Frontal cortex (tissue), 4 donors: ENCODE data around the gene TRIM47. TPM values are rescaled to one million over a fixed set of nuclear protein-coding genes. Genes with fewer than 3 reads are reported as not detected.
A peak's percentile ranks its signal among the peaks of the same experiment; 100 is the strongest.

Experiments
- DNase-seq, 2 donors: peaks; one replicate each; pipeline ENCODE4 v3.0.0; 2012; ENCODE audit warnings: low spot score in 2 of 2
- FAIRE-seq: peaks from 2 replicates; lab custom pipeline; 2012; peaks lifted over from hg19 to GRCh38; lab: Jason Lieb, UNC
- total RNA-seq: library from RNA; depleted of rRNA; stranded (reverse); fragments of >200 nt; gene quantifications from one replicate; pipeline ENCODE4 v1.2.3, GENCODE V29; 2014
- donor health status: control.
- donor health status: control.
- donor health status: control.

TRIM47 gene
- total RNA-seq, 1 donor from 2014 or later: 13.9 TPM

GRCh38 chr17:75850928-75851692 lies 27.3 kb downstream of the TRIM47 start:
- FAIRE-seq (no peak), DNase-seq (no peak)

GRCh38 chr17:75849724-75850123 lies 28.7 kb downstream of the TRIM47 start:
- DNase-seq: no peak
- FAIRE-seq: no peak

- DNase-seq (no peak), FAIRE-seq (no peak)
These were observed 29.1 kb downstream of the TRIM47 start for GRCh38 chr17:75849279-75849646.

DNA sequence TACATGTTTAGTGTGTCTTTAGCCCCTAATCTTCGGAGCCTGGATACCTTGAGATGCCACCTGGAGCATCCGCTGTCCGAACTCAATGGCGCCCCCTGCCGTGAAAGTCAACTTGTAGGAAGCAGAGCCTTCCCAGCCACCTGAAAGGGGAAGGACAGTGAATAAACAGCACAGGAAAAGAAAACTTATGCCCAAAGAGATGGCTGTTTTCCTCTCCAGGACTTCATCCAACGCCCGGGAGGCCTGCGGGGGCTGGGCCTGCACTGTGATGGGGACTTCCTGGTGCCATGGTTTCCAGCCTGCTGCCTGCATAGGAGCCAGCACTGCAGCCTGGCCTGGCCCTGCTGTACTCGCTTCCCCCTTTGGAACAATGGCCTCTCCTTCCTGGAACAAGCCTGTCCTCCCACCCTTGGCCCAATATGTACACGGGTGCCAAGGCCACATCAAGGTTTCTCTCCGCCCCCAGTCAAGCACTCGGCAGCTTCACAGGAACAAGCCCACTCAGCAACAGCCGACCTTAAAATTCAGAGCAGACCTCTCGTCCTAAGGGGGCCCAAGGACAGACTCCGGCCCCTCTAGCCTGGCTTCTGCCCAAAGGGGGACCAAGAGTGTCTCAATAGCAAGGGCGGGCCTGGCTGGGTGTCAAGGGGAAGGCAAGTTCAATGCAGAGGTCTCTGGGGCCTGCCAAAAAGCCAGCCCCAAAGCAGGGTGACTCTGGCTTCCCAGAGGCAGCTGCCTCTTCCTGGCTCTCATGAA lies 29.7 kb downstream of the TRIM47 start:
- DNase-seq (no peak), FAIRE-seq (no peak)

DNA sequence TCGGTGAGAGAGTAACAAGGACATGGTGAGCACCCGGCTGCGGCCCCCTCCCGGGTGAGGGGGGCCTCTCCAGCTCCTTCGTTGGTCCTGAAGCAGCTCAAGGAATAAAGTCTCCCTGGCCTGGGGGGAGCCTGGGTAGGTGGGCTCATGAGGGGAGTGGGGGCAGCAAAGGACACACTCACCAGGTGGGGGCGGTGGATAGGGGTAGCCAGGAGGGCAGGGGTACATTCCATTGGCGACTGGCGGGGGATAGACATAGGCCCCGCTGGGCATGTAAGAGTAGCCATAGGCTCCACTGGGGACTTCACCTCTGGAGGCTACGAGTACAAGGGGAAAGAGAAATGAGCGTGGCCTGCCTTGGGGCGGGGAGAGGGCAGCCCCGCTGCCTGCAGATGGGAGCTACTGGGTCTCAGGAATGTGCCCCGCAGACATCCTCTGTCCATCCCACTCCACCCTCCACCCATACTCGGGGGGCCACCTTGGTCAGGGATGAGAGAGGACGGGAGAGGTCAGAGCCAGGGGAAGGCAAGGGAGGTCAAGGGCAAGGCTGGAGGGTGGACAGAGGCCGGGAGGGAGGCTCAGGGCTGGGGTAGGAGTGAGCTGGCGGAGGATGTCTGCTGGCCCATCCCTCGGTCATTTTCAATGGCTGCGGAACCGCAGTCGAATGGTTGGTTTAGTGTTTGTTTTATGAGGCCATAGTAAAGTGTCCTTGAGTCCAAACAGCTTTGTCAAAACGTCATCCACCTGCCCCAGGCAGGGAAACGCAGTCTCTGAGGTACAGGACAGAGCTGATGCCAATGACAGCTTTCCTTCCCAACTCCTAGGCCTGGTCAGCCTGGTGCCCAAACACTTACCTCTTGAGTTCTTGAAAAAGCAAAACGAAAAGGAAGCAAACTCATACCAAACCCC lies 30.5 kb downstream of the TRIM47 start:
- FAIRE-seq (no peak), DNase-seq (no peak)

GRCh38 chr17:75846692-75847613 lies 31.4 kb downstream of the TRIM47 start:
- FAIRE-seq: no peak
- DNase-seq: no peak

GRCh38 chr17:75845933-75846691 lies 32.3 kb downstream of the TRIM47 start:
- DNase-seq (no peak), FAIRE-seq (no peak)

DNA sequence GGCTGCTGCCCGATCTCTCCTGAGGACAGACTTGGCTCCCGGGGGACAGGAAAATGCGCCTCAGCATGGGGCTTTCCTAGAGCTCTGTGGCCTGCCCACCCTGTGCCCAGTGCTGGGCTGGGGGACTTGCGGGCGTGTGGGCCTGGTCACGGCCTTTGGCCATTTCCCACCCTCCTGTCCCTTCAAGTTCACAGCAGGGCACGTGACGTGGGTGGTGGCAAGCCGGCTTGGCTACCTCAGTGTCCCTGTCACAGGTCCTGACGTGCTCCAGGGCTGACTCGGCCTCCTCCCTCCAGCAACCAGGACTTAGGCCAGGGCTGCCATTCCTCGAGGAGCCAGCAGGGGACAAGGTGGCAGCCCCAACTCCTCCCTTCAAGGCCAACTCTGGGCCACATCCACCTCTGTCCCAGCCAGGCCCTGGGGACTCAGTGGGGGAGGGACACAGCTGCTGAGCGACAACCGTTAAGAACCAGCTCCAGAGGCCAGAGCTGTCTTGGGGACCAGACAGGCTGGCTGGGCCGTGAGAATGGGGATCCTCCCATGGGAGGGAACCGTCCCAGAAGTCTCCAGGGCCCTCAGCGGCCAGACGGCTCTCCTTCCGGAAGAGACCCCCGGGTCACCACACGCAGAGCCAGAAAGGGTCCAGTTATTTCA lies 33.2 kb downstream of the TRIM47 start:
- FAIRE-seq (no peak), DNase-seq (peak; percentile 64 to 79)

GRCh38 chr17:75844530-75845057 lies 33.8 kb downstream of the TRIM47 start:
- FAIRE-seq: no peak

GRCh38 chr17:75843577-75844529 lies 34.5 kb downstream of the TRIM47 start, which contains the start of gene UNC13D:
TSS of gene UNC13D (minus strand) at chr17:75844404. CDS start at chr17:75844337, 67 bp downstream.
- FAIRE-seq (no peak), DNase-seq (no peak)

More at GRCh38 chr17:75844530-75845057, 33.8 kb downstream of the TRIM47 start:
- no peak for DNase-seq

DNA sequence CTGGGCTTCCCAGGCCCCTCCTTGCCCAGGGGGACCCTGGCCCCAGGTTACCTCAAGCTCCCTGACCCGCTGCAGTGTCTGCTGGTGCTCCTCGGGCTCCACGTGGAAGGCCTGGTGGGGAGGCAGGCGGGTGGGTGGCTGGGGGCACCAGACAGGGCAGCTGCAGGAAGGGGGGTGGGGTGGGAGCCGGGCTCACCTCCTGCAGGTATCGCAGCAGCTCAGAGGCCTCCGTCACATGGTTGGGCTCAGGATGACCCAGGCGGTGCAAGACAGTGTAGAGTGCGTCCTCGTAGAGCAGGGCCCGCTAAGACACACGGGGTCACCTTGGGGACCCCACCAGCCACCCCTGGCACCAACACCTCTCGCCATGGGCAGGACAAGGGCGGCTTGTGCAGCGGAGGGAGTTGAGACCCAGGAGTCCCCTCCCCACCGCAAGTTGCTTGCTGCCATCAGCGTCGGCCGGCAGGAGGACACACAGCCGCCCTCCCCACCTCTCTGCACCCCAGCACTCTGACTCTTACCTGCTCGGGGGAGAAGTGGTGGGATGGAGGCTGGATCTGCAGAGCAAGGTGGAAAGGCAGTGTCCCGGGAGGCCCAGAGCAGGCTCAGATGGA lies 35.3 kb downstream of the TRIM47 start:
- DNase-seq (no peak), FAIRE-seq (no peak)

DNA sequence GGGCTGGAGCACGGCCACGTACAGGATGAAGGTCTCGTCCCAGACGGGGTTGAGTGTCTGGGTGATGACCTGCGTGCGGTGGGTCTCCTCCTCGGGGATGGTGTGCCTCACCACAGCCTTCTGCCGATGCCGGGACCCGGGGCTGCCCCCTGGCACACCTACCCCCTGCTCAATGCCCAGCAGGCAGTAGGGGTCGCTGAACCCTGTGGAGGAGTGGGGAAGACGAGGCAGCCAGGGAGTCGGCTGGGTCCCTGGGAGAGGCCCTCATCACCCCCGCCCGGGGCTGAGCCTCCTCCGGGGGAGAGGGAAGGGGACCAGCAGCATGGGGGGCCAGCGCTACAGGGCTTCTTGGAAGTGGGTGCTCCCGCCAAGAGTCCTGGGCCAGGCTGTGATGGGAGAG lies 36.0 kb downstream of the TRIM47 start:
- no peak for DNase-seq
- FAIRE-seq: no peak

GRCh38 chr17:75840799-75841164 lies 37.6 kb downstream of the TRIM47 start:
- FAIRE-seq: no peak

GRCh38 chr17:75839942-75840798 lies 38.2 kb downstream of the TRIM47 start:
- DNase-seq (no peak), FAIRE-seq (no peak)

More at GRCh38 chr17:75840799-75841164, 37.6 kb downstream of the TRIM47 start:
- no peak for DNase-seq

DNA sequence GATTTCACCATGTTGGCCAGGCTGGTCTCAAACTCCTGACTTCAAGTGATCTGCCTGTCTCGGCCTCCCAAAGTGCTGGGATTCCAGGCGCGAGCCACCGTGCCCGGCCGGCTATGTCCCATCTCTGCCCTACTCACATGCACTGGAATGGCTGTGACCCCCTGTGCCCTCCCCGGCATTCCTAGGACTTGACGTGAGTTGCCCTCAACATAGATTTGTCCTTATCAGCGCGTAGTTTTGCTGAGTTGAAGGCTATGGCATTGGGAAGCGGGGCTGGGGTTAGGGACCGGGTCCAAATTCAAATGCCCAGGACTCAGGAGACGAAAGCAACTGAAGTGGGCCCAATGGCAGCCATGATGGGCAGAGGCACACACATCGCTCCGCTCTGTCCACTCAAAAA lies 40.0 kb downstream of the TRIM47 start:
- FAIRE-seq (no peak), DNase-seq (no peak)
